Mesendoderm (in vitro differentiated cells): ENCODE measurements around the gene CEP104.

ENCODE experiments used
- DNase-seq: peaks from one replicate; pipeline ENCODE4 v3.0.0; 2013
- H2AK5ac ChIP-seq: 2 replicates; pipeline ENCODE4 v1.6.1; 2013; ENCODE audit warnings: low read length, inconsistent platforms
- H2BK120ac ChIP-seq: 2 replicates; pipeline ENCODE4 v1.6.1; 2013; ENCODE audit warnings: low read depth, mild to moderate bottlenecking, low read length, moderate library complexity, mixed read lengths
- H2BK15ac ChIP-seq: replicated peaks from 2 replicates; pipeline ENCODE4 v1.6.1; 2013; ENCODE audit warnings: low read depth, mild to moderate bottlenecking, moderate library complexity
- H2BK5ac ChIP-seq: 2 replicates; pipeline ENCODE4 v1.6.1; 2013; ENCODE audit warnings: low read length, inconsistent platforms
- H3K18ac ChIP-seq: 2 replicates; pipeline ENCODE4 v1.6.1; 2013; ENCODE audit warnings: mild to moderate bottlenecking, low read length, mixed read lengths
- H3K23ac ChIP-seq: one replicate; pipeline ENCODE4 v1.6.1; 2013; ENCODE audit warnings: low read length
- H3K27ac ChIP-seq: 2 replicates; pipeline ENCODE4 v1.5.1; 2013; ENCODE audit warnings: low read depth, mild to moderate bottlenecking, inconsistent platforms, low read length, moderate library complexity
- H3K27me3 ChIP-seq: 2 replicates; pipeline ENCODE4 v1.6.1; 2013; ENCODE audit warnings: low read length, control low read depth, mild to moderate bottlenecking, inconsistent platforms; ENCODE audit not compliant: insufficient read depth, poor library complexity
- H3K36me3 ChIP-seq: 2 replicates; pipeline ENCODE4 v1.6.1; 2013; ENCODE audit warnings: low read length, inconsistent platforms; ENCODE audit not compliant: control insufficient read depth, insufficient read depth
- H3K4ac ChIP-seq: one replicate; pipeline ENCODE4 v1.6.1; 2013; ENCODE audit warnings: low read depth, mild to moderate bottlenecking, low read length, moderate library complexity
- H3K4me1 ChIP-seq: 2 replicates; pipeline ENCODE4 v1.6.1; 2013; ENCODE audit warnings: low read depth, low read length, inconsistent platforms; ENCODE audit not compliant: control insufficient read depth
- H3K4me2 ChIP-seq: 2 replicates; pipeline ENCODE4 v1.6.1; 2013; ENCODE audit warnings: low read length
- H3K4me3 ChIP-seq: 2 replicates; pipeline ENCODE4 v1.5.1; 2013; ENCODE audit warnings: mild to moderate bottlenecking, low read length
- H3K56ac ChIP-seq: one replicate; pipeline ENCODE4 v1.6.1; 2013; ENCODE audit warnings: low read length
- H3K79me1 ChIP-seq: 2 replicates; pipeline ENCODE4 v1.6.1; 2013; ENCODE audit warnings: low read length, inconsistent platforms
- H3K79me2 ChIP-seq: 2 replicates; pipeline ENCODE4 v1.6.1; 2013; ENCODE audit warnings: mild to moderate bottlenecking, low read length; ENCODE audit not compliant: control insufficient read depth, insufficient read depth
- H3K9ac ChIP-seq: 2 replicates; pipeline ENCODE4 v1.6.1; 2013; ENCODE audit warnings: low read length, inconsistent platforms
- H4K5ac ChIP-seq: one replicate; pipeline ENCODE4 v1.6.1; 2013; ENCODE audit warnings: low read length
- H4K8ac ChIP-seq: one replicate; pipeline ENCODE4 v1.6.1; 2013; ENCODE audit warnings: low read depth, mild to moderate bottlenecking, control low read depth, low read length, moderate library complexity
- WGBS: extraction: QIAGEN DNeasy Blood & Tissue Kit; methylation state at CpG from one replicate; pipeline ENCODE4 v1.1.7; 2013; ENCODE audit warnings: low lambda C conversion rate, missing lambda C conversion rate; ENCODE audit not compliant: insufficient coverage; ENCODE audit errors: extremely low coverage; 5-methylcytosine and 5-hydroxymethylcytosine counted together

Gene CEP104

DNA sequence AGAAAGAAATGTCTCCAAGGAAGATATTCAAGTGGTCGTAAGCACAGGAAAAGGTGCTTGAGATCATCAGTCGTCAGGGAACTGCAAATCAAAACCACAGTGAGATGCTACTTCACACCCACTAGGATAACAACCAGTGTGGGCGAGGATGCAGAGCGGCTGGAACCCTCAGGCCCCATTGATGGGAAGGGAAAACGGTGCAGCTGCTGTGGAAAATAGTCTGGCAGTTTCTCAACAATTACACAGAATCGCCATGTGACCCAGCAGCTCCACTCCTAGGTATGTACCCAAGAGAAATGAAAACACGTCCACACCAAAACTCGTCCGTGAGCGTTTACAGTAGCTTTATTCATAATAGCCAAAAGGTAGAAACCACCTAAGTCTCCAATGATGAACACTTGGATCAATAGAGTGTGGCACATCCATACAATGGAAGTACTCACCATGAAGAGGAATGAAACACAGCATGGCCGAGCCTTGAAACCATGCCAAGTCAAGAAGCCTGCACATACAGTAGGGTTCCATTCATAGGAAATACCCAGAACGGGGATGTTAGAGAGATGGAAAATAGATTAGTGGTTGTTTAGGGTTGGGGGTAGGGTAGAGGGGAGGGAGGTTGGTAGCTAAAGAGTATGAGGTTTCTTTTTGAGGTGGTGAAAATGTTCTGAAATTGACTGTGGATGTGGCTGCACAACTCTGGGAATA, 6.4 kb upstream of the CEP104 start:
- Histone ChIP-seq H3K4me1 (no peaks in the 10 kb centered on the region), H3K56ac (no peak overlapping the region), H2BK15ac (no peak overlapping the region), H3K4me3 (no peak overlapping the region), H3K79me1 (no peaks in the 10 kb centered on the region), H2BK120ac (no peak overlapping the region), H3K4ac (no peak overlapping the region), H2BK5ac (no peak overlapping the region), H3K79me2 (no peaks in the 10 kb centered on the region), H3K27ac (no peak overlapping the region), H4K8ac (no peak overlapping the region), H2AK5ac (no peak overlapping the region), H3K4me2 (no peak overlapping the region), H3K36me3 (no peaks in the 10 kb centered on the region), H3K18ac (no peak overlapping the region), H3K27me3 (no peaks in the 10 kb centered on the region), H3K9ac (no peak overlapping the region), H4K5ac (no peak overlapping the region), H3K23ac (no peak overlapping the region)
- DNase-seq, result no peak
- WGBS, result no CpG with 5 or more reads among the region's 12 CpGs

DNA sequence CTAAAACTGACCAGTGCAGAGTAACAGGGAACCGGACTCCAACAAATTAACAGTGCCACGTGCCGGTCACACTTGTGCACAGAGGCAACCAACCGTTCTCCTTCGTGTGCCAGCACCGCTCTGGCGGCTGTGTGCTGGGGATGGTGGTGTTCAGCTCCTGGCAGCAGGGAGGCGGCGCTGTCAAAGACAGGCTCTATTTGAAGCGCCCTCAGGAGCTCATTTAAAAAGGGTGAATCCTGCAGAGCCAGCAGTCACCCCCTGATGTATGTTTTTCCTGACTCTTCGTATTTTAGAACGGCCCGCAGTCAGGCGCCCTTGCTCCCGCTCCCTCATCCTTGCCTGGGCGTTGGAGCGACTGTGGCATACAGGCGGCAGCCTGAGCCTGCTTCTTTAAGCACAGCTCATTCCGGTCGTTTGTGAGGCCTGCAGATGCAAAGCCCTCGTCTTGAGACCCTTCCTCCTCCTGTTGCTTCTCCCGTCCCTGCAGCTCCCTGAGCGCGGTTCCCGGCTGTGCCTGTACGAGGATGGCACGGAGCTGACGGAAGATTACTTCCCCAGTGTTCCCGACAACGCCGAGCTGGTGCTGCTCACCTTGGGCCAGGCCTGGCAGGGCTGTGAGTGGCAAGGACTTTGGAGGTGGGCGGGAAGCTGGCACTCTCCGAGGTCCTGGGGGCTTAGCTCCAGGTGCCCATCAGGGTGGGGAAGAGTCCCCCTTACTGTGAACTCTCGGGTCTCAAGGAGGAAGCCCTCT, 1.4 kb upstream of the CEP104 start:
- H3K79me1 ChIP-seq, result peaks cover 4% of the 10 kb centered on the region
- no peak overlapping the region for H2BK15ac ChIP-seq
- H3K9ac ChIP-seq, result peak overlapping the region; percentile 19
- no peaks in the 10 kb centered on the region for H3K36me3 ChIP-seq
- no CpG with 5 or more reads among the region's 34 CpGs for WGBS
- no peak overlapping the region for H4K8ac ChIP-seq
- no peak overlapping the region for H3K18ac ChIP-seq
- H3K4me1 ChIP-seq, result no peaks in the 10 kb centered on the region
- no peak overlapping the region for H2BK5ac ChIP-seq
- peak; percentile 34 for DNase-seq
- H3K4me3 ChIP-seq, result no peak overlapping the region
- H3K4ac ChIP-seq, result no peak overlapping the region
- no peak overlapping the region for H2AK5ac ChIP-seq
- no peak overlapping the region for H4K5ac ChIP-seq
- H2BK120ac ChIP-seq, result no peak overlapping the region
- no peaks in the 10 kb centered on the region for H3K27me3 ChIP-seq
- H3K4me2 ChIP-seq, result peak overlapping the region; percentile 84
- H3K79me2 ChIP-seq, result no peaks in the 10 kb centered on the region
- no peak overlapping the region for H3K23ac ChIP-seq
- H3K27ac ChIP-seq, result no peak overlapping the region
- peak overlapping the region; percentile 77 for H3K56ac ChIP-seq

DNA sequence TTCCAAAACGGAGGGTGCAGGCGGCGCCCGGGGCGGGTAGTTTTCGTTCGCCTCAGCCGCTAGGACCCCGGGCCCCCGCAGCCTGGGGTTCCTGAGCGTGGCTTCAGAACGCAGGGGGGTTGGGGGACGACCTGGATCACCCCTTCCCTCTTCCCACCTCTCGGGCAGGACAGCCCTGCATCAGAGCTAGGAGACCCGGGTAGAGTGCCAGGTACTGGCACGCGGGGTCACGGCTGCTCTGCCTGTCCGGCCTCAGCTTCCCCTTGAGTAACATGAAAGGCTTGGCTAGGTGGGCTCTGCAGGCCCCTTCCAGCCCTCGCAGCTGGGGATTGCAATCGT, 749 bp upstream of the CEP104 start:
- Histone ChIP-seq H2BK120ac (no peak overlapping the region), H2AK5ac (no peak overlapping the region), H2BK15ac (no peak overlapping the region), H3K4me3 (peak overlapping the region; percentile 78), H3K9ac (peak overlapping the region; percentile 79), H4K8ac (no peak overlapping the region), H3K27ac (no peak overlapping the region), H3K4me1 (no peaks in the 10 kb centered on the region), H3K56ac (peak overlapping the region; percentile 77), H3K23ac (peak overlapping the region; percentile 56), H3K36me3 (no peaks in the 10 kb centered on the region), H3K79me1 (peaks cover 4% of the 10 kb centered on the region), H3K4me2 (peak overlapping the region; percentile 84), H2BK5ac (no peak overlapping the region), H4K5ac (no peak overlapping the region), H3K79me2 (no peaks in the 10 kb centered on the region), H3K18ac (no peak overlapping the region), H3K27me3 (no peaks in the 10 kb centered on the region), H3K4ac (no peak overlapping the region)
- DNase-seq, result no peak
- WGBS, result no CpG with 5 or more reads among the region's 21 CpGs

- H3K27me3 ChIP-seq, result no peaks in the 10 kb centered on the region
- H2BK15ac ChIP-seq, result no peak overlapping the region
- H2BK5ac ChIP-seq, result no peak overlapping the region
- no peak overlapping the region for H2AK5ac ChIP-seq
- H4K8ac ChIP-seq, result no peak overlapping the region
- H3K23ac ChIP-seq, result no peak overlapping the region
- H3K18ac ChIP-seq, result no peak overlapping the region
- no peak overlapping the region for H3K4me3 ChIP-seq
- no peak overlapping the region for H2BK120ac ChIP-seq
- H3K27ac ChIP-seq, result no peak overlapping the region
- no peak overlapping the region for H4K5ac ChIP-seq
- no peaks in the 10 kb centered on the region for H3K4me1 ChIP-seq
- peaks cover 4% of the 10 kb centered on the region for H3K79me1 ChIP-seq
- WGBS, result no CpG with 5 or more reads among the region's 15 CpGs
- H3K56ac ChIP-seq, result no peak overlapping the region
- no peak overlapping the region for H3K4ac ChIP-seq
- H3K4me2 ChIP-seq, result no peak overlapping the region
- H3K36me3 ChIP-seq, result no peaks in the 10 kb centered on the region
- no peak for DNase-seq
- H3K79me2 ChIP-seq, result no peaks in the 10 kb centered on the region
- H3K9ac ChIP-seq, result no peak overlapping the region
These were observed 4.1 kb downstream of the CEP104 start for GRCh38 chr1:3852711-3853485.

DNA sequence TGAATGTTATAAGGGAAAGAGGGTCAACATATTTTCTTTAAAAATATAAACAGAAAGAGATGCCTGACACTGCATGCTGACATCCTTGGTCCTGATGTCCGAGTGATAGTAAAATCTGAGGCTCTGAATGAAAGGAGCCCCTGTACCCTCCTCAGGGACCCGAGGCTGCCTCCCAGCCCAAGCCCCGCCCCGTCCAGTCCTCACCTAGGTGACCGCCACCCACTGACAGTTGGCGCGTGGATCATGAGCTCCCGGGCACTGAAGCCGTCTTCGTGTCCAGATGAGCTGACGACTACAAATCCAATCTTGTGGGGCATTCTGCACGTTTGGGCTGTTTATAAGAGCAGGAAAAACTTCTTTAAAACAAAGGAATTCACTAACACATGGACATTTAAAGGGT, 4.9 kb downstream of the CEP104 start:
- no peaks in the 10 kb centered on the region for H3K36me3 ChIP-seq
- no peaks in the 10 kb centered on the region for H3K4me1 ChIP-seq
- peaks cover 4% of the 10 kb centered on the region for H3K79me1 ChIP-seq
- H2BK5ac ChIP-seq, result no peak overlapping the region
- no peak overlapping the region for H4K5ac ChIP-seq
- H3K4me2 ChIP-seq, result no peak overlapping the region
- H3K9ac ChIP-seq, result no peak overlapping the region
- H2BK15ac ChIP-seq, result no peak overlapping the region
- no peaks in the 10 kb centered on the region for H3K27me3 ChIP-seq
- no peaks in the 10 kb centered on the region for H3K79me2 ChIP-seq
- no CpG with 5 or more reads among the region's 12 CpGs for WGBS
- H3K27ac ChIP-seq, result no peak overlapping the region
- no peak overlapping the region for H2AK5ac ChIP-seq
- H3K18ac ChIP-seq, result no peak overlapping the region
- H3K56ac ChIP-seq, result no peak overlapping the region
- no peak overlapping the region for H3K4me3 ChIP-seq
- no peak overlapping the region for H3K23ac ChIP-seq
- DNase-seq, result no peak
- H3K4ac ChIP-seq, result no peak overlapping the region
- H4K8ac ChIP-seq, result no peak overlapping the region
- no peak overlapping the region for H2BK120ac ChIP-seq
